Activated T-cell treated with anti-CD3 and anti-CD28 coated beads, Interleukin-2, amount 50 U/mL, for 4 hours (primary cell): ENCODE data around the gene CDC14A. TPM values are rescaled to one million over a fixed set of nuclear protein-coding genes. Genes with fewer than 3 reads are reported as not detected.
"Not testable (repeated sequence)": the region's sequence is repeated elsewhere in the genome, so short reads cannot be mapped to it uniquely, and the experiment has no call there.

Experiments
- ATAC-seq, 2 donors: fragments of 200-7000 bp; cut with Tn5 transposase; one replicate each; pipeline ENCODE4 v1.10.0; 2021
- DNase-seq: peaks from one replicate; pipeline ENCODE4 v3.0.0-alpha.2; 2020
- H3K27me3 Mint-ChIP-seq: one replicate; pipeline ENCODE4 v1.8.0; 2021; ENCODE audit warnings: low read depth, mixed read lengths
- H3K36me3 Mint-ChIP-seq: one replicate; pipeline ENCODE4 v1.8.0; 2022; ENCODE audit warnings: mixed read lengths; ENCODE audit not compliant: insufficient read depth
- H3K4me1 Mint-ChIP-seq: one replicate; pipeline ENCODE4 v1.8.0; 2021; ENCODE audit warnings: low read depth, mixed read lengths
- H3K4me3 Mint-ChIP-seq: one replicate; pipeline ENCODE4 v1.8.0; 2021; ENCODE audit warnings: mild to moderate bottlenecking, moderate library complexity, mixed read lengths
- H3K9me3 Mint-ChIP-seq: one replicate; pipeline ENCODE4 v1.8.0; 2021; ENCODE audit warnings: mixed read lengths
- total RNA-seq, 3 donors: library from RNA; stranded (reverse); gene quantifications; one replicate each; pipeline ENCODE4 v1.2.1, GENCODE V29; 2021

Gene CDC14A
- total RNA-seq, 3 donors from 2014 or later: 9.5 to 12.8 (median 12.5) TPM

DNA sequence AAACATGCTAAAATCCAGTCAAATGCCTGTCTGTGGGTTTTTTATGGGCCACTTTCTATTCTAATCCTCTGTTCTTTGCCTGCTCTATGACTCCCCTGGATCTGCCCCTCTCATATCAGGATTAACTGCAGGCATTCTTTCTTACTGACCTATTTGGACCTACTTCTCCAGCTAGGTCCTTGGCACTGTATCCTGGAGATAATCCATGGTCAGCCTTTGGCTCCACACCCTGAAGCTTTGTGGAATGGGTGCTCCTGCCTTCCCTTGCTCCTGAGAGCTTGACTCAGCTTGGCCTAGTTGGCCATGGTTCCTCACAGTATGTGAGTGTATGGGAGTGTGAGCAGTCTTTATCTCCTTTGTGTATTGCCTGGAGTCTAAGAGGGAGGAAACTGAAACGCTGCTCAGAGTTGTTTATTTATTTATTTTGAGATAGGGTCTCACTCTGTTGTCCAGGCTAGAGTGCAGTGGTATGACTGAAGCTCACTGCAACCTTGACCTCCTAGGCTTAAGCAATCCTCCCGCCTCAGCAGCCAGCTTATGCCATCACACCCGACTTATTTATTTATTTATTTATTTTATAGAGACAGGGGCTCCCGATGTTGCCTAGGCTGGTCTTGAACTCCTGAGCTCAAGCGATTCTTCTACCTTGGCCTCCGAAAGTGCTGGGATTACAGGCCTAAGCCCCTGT is 28.7 kb upstream of the CDC14A start:
- peaks cover 13% of the 10 kb centered on the region for H3K9me3 Mint-ChIP-seq
- ATAC-seq: no peak
- H3K4me3 Mint-ChIP-seq: no peak overlapping the region

DNA sequence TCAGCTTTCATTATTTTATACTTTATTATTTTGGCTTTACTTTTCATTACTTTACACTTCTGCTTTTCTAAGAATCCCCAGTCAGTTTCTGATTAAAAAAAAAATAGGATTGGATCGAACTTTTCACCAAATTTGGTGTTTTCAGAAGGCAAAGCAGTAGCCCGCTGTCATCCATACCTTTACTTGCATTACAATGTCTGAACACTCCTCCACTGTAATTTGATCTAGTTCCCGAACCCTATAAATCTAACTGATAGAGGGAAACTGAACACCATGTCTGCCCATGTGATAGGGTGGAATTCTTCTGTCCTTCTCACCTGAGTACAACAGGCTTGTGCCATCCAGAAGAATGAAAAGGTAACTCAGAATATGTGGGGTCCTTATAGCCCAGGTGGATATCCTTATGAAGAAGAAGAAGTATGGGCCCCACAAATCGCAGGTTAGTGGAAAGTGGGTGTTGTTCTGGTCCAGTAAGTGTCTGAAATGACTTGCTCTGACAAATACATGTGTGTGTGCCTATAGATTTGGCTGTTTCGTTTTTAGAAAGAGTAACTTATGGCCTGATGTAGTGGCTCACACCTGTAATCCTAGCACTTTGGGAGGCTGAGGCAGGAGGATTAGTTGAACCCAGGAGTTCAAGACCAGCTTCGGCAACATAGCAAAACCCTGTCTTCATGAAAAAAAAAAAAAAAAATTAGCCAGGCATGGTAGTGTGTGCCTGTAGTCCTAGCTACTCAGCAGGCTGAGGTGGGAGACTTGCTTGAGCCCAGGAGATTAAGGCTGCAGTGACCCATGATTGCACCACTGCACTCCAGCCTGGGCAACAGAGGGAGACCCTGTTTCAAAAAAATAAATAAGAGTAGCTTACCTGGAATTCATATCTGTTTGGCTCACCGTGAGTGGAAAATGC is 26.6 kb upstream of the CDC14A start:
- H3K4me3 Mint-ChIP-seq: no peak overlapping the region
- no peak for DNase-seq
- H3K4me1 Mint-ChIP-seq: peaks cover 8% of the 10 kb centered on the region
- ATAC-seq: no peak
- H3K9me3 Mint-ChIP-seq: peaks cover 1% of the 10 kb centered on the region
- H3K27me3 Mint-ChIP-seq: no peaks in the 10 kb centered on the region
- H3K36me3 Mint-ChIP-seq: no peaks in the 10 kb centered on the region

More for the DNA sequence above, 28.7 kb upstream of the CDC14A start:
- H3K36me3 Mint-ChIP-seq: peaks cover 5% of the 10 kb centered on the region
- no peak for DNase-seq
- H3K27me3 Mint-ChIP-seq: no peaks in the 10 kb centered on the region
- peaks cover 8% of the 10 kb centered on the region for H3K4me1 Mint-ChIP-seq

DNA sequence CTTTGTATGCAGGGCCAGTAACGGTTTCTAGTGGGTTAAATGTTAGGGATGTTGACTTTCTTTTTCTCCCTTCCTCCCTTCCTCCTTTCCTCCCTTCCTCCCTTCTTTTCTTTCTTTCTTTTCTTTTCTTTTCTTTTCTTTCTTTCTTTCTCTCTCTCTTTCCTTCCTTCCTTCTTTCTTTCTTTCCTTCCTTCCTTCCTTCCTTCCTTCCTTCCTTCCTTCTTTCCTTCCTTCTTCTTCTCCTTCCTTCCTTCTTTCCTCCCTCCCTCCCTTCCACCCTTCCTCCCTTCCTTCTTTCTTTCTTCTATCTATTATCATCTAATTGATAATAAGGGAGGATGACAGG is 26.0 kb upstream of the CDC14A start:
- ATAC-seq, H3K4me3 Mint-ChIP-seq, H3K9me3 Mint-ChIP-seq, H3K36me3 Mint-ChIP-seq, H3K4me1 Mint-ChIP-seq, H3K27me3 Mint-ChIP-seq, DNase-seq: not testable (repeated sequence)

DNA sequence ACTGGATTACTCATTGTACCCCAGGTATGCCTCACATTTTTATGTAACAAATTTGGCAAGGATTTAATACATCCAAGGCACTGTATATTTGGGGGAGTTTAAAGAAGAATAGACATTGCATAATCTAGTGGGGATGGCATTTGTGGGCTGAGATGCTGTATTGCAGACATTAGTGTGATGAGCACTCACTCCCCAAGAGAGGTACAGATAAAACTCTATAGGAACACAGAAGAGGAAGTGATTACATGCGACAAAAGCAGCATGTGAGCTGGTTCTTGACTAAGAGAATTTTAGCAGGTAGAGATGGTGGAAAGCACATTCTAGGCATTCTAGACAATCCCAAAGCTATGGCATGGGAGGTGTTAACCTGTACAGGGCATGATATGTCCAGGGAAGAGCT is 24.2 kb upstream of the CDC14A start:
- Mint-ChIP-seq H3K27me3 (no peaks in the 10 kb centered on the region), H3K4me1 (no peaks in the 10 kb centered on the region), H3K4me3 (no peak overlapping the region), H3K9me3 (no peaks in the 10 kb centered on the region), H3K36me3 (no peaks in the 10 kb centered on the region)
- ATAC-seq (no peak), DNase-seq (no peak)

DNA sequence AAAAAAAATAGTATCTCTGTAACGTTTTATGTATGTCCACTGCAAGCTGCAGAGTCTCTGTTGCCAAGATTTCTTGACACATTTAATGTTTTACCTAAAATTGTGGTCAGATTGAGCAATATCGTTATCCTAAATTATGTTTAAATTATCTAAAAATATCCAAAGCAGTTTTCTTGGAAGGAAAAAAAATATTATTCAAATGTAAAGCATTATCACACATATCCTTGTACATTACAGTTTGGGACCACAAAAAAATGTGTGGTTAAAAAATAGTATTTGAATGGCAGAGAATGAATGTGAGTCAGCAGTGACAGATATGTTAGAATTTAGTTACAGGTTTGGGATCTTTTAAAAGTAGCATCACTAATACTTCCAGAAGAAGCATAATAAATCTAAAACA is 21.2 kb upstream of the CDC14A start:
- not testable (repeated sequence) for H3K9me3 Mint-ChIP-seq

DNA sequence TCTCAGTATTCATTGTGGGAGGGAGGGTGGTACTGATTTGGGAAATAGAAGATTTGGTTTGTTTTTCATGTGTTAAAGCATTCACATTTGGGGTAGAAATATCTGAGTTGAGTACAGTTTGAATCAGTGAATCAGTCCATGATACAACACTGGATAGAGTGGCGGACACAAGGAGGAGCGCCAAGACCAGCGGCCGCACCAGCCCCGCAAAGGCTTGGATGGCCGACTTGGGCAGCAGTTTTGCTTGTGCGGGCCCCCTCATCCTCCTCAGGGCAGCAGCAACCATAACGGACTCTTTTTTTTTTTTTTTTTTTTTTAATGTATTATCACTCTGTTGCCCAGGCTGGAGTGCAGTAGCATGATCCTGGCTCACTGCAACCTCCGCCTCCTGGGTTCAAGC is 20.0 kb upstream of the CDC14A start:
- H3K36me3 Mint-ChIP-seq: no peaks in the 10 kb centered on the region
- DNase-seq (no peak), ATAC-seq (no peak)
- H3K27me3 Mint-ChIP-seq: peaks cover 9% of the 10 kb centered on the region
- no peaks in the 10 kb centered on the region for H3K4me1 Mint-ChIP-seq
- no peak overlapping the region for H3K4me3 Mint-ChIP-seq
- no peaks in the 10 kb centered on the region for H3K9me3 Mint-ChIP-seq

More for the DNA sequence above, 21.2 kb upstream of the CDC14A start:
- H3K4me3 Mint-ChIP-seq, H3K4me1 Mint-ChIP-seq, H3K36me3 Mint-ChIP-seq, H3K27me3 Mint-ChIP-seq, ATAC-seq, DNase-seq: not testable (repeated sequence)

DNA sequence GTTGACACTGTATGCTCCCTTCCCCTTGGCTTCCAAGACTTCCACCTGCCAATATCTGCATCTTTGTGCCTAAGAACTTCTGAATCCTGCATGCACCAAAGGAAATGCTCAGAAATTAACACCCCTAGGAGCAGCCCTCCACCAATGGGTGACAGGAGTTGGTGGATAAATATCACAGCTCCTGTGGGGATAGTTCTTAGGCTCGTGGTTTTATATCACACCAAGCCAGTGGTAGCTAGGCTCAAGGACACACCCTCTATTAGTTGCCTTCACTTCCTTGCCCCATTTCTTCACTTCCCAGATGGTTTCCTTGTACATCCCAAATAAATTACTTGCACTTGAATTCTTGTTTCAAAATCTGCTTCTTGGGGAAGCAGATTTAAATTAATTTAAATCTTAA is 16.9 kb upstream of the CDC14A start:
- no peak overlapping the region for H3K4me3 Mint-ChIP-seq
- H3K27me3 Mint-ChIP-seq: peaks cover 9% of the 10 kb centered on the region
- DNase-seq (no peak), ATAC-seq (no peak)
- H3K36me3 Mint-ChIP-seq: no peaks in the 10 kb centered on the region
- H3K4me1 Mint-ChIP-seq: no peaks in the 10 kb centered on the region
- no peaks in the 10 kb centered on the region for H3K9me3 Mint-ChIP-seq

DNA sequence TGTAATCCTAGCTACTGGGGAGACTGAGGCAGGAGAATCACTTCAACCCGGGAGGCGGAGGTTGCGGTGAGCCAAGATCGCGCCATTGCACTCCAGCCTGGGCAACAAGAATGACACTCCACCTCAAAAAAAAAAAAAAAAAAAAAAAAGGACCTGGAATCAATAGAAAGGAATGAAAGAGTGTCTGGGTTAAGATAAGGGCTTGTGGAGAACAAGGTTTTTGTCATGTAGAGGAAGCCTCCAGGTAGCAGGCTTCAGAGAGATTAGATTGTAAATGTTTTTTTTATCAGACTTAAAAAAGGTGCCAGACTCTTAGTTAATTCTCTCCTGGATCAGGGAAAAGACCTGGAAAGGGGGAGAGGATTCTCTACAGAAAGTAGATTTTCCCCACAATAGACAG is 14.4 kb upstream of the CDC14A start:
- not testable (repeated sequence) for H3K36me3 Mint-ChIP-seq, ATAC-seq, DNase-seq, H3K4me3 Mint-ChIP-seq, H3K9me3 Mint-ChIP-seq, H3K27me3 Mint-ChIP-seq, H3K4me1 Mint-ChIP-seq

DNA sequence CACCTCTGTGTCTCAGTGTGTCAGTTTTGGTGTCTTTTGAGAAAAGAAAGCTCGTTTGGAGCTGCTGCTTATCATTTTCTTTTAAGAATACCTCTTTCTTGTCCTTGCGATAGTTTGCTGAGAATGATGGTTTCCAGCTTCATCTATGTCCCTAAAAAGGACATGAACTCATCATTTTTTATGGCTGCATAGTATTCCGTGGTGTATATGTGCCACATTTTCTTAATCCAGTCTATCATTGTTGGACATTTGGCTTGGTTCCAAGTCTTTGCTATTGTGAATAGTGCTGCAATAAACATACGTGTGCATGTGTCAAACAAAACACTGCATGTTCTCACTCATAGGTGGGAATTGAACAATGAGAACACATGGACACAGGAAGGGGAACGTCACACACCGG is 12.6 kb upstream of the CDC14A start:
- H3K4me3 Mint-ChIP-seq, H3K36me3 Mint-ChIP-seq, DNase-seq, H3K9me3 Mint-ChIP-seq, ATAC-seq, H3K4me1 Mint-ChIP-seq, H3K27me3 Mint-ChIP-seq: not testable (repeated sequence)

DNA sequence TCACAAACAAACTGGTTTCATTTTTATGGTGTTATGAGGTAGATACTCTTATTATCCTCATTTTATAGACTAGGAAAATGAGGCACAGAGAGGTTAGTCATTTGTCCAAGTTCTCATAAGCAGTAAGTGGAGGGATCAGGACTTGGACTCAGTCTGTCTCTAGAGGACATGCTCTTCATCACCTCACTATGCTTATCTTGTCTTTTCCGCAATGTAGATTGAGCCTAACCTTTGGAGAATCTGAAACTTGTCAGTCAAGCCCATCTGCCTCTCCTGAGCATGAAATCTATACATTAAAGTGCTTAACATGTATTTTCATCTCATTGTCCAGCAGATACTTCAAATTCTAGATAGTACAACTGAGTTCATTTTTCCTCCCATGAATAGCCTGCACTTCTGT is 11.8 kb upstream of the CDC14A start:
- H3K36me3 Mint-ChIP-seq: no peaks in the 10 kb centered on the region
- H3K4me3 Mint-ChIP-seq: no peak overlapping the region
- no peaks in the 10 kb centered on the region for H3K9me3 Mint-ChIP-seq
- H3K27me3 Mint-ChIP-seq: peaks cover 9% of the 10 kb centered on the region
- no peak for DNase-seq
- H3K4me1 Mint-ChIP-seq: no peaks in the 10 kb centered on the region
- no peak for ATAC-seq

DNA sequence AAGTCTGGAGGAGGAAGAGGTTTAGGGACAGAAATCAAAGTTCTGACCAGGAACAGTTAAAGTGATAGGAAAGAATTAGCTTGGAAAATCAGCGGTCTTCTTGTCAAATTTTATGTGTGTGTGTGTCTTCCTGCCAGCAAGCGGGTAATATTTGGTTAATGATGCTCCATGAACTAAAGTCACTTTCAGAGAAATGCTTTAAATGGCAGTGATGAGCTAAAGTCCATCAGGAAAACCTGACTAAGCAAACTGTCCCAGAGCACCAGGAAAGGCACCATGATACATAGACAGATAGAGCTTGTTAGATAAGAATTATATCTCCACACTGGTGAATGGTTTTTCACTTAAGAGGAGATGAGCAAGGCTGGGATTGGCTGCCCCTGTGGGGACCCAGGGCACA is 10.0 kb upstream of the CDC14A start:
- no peak for ATAC-seq
- H3K4me1 Mint-ChIP-seq: no peaks in the 10 kb centered on the region
- H3K9me3 Mint-ChIP-seq: no peaks in the 10 kb centered on the region
- no peaks in the 10 kb centered on the region for H3K27me3 Mint-ChIP-seq
- DNase-seq: no peak
- H3K36me3 Mint-ChIP-seq: no peaks in the 10 kb centered on the region
- H3K4me3 Mint-ChIP-seq: no peak overlapping the region

DNA sequence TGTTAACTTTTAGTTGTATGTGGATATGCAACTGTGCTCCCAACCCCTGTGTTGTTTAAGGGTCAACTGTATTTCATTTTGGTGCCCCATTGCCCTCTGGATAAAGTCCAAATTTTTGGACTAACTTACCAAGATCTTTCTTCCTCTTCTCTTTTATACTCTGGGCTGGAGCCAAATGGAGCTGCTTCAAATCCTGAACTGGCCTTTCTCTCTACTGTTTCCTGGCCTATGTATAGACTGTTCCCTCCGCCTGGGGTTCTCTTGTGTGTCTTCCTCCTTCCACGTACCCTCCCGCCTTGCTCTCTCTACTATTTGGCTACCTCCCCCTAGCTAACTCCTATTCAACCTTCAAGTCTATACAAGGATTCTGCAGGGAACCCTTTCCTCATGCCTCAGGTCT is 8.4 kb upstream of the CDC14A start:
- no peaks in the 10 kb centered on the region for H3K36me3 Mint-ChIP-seq
- DNase-seq (no peak), ATAC-seq (no peak)
- H3K4me1 Mint-ChIP-seq: no peaks in the 10 kb centered on the region
- no peak overlapping the region for H3K4me3 Mint-ChIP-seq
- H3K27me3 Mint-ChIP-seq: no peaks in the 10 kb centered on the region
- no peaks in the 10 kb centered on the region for H3K9me3 Mint-ChIP-seq

DNA sequence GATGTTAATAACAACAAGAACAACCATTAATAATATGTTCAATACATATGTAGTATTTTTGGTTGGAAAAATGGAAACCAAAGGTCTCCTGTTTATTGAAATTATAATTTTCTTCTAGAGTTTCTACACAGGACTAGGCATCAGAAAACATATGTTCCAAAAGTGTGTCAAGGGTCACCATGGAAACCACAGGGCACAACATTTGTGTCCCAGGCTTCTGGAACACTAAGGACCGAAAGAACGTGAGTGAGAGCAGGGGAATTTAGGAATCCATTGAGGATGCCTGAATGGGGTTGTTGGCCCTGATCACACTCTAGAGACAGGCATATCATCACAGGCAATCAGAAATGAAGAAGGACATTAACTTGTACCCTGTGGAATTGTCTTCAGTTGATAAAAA is 7.5 kb upstream of the CDC14A start:
- H3K4me3 Mint-ChIP-seq: no peak overlapping the region
- no peaks in the 10 kb centered on the region for H3K9me3 Mint-ChIP-seq
- no peaks in the 10 kb centered on the region for H3K27me3 Mint-ChIP-seq
- H3K36me3 Mint-ChIP-seq: no peaks in the 10 kb centered on the region
- ATAC-seq: no peak
- DNase-seq: no peak
- no peaks in the 10 kb centered on the region for H3K4me1 Mint-ChIP-seq

DNA sequence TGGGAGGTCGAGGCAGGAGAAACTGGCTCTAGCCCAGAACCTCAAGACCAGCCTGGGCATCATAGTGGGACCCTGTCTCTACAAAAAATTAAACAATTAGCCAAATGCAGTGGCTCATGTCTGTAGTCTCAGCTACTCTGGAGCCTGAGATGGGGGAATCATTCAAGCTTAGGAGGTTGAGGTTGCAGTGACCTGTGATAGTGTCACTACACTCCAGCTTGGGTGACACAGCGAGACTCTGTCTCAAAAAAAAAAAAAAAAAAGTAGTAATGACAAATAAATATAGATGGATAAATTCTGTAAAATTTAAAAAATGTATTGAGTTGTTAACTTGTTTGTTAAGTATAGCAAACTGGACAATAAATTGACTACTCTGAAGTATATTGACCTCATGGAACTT is 5.9 kb upstream of the CDC14A start:
- Mint-ChIP-seq H3K36me3 (no peaks in the 10 kb centered on the region), H3K4me3 (no peak overlapping the region), H3K4me1 (peaks cover 4% of the 10 kb centered on the region), H3K27me3 (no peaks in the 10 kb centered on the region), H3K9me3 (no peaks in the 10 kb centered on the region)
- ATAC-seq (no peak), DNase-seq (no peak)
